Suppressor macrophage (primary cell): ENCODE measurements around the gene DOK5.
"Not testable (repeated sequence)": the region's sequence is repeated elsewhere in the genome, so short reads cannot be mapped to it uniquely, and the experiment has no call there.

Experiments used
- DNase-seq, 4 experiments: peaks; one replicate each; pipeline ENCODE4 v3.0.0-alpha.2; 2020 to 2022
- total RNA-seq, 17 experiments: gene quantifications; one replicate each; lab custom pipeline; 2026; ENCODE audit warnings: mixed read lengths in 6 of 17, inconsistent platforms in 3 of 17; lab: John Stamatoyannopoulos, UW

DOK5 gene
- total RNA-seq, result 0 to 1.7 (median 0) reads per million in 17 experiments

DNA sequence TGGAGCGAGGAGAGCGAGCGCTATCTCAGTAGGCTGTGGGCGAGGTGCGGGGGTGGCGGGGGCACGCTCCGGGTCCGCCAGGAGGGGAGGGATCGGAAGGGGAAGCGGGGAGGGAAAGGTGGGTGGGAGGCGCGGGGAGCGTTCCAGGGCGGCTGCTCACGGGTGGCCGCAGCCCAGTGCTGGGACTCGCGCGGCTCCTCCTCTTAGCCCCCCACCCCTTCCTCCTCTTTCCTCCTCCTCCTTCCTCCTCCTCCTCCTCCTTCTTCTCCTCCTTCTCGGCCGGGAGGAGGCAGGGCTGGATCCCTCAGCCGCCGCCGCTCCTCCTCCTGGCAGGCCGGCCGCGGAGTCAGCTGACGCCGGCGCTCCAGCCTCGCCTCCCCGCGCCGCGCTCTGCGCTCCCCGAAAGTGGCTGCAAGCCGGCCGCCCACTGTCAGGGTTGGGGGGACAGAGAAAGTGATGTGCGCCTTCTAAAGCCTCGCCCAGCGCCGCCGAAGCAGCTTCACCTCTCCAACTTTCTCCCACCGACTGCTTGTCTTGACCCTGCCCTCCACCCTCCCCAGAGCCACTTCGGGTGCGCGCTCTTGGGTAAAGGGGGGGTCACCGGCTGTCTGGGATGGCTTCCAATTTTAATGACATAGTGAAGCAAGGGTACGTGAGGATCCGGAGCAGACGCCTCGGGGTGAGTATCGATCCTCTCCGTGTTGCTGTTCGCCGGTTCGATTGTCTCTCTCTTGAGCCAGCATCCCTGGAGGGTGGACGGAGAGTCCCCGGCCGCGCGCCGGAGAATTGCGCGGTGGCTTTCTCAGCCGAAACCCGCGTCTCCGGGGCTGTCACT lies at the start of gene DOK5:
Gene DOK5 (plus strand): TSS at position 260 of the 835 bp plus-strand sequence. CDS start 354 bp downstream, at position 614.
- no peak for DNase-seq

DNA sequence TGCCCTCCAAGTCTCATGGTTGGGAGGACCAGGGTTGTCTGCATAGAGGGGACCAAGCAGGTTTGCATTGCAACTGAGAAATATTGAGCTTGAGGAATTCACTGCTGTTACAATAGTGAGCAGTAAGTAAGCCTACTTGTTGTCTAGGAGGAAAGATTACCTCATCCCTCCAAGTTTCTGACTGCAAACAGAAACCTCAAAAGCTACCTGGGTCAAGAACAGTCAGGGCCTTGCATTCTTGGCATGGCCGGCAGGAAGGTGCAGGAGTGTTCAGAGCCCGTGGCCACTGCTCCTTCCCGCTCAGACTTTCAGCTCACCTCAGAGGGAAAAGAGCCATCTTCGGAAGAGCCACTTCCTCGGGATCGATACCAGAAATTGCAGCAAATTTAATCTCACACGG lies 46.0 kb upstream of the DOK5 start:
- no peak for DNase-seq

DNA sequence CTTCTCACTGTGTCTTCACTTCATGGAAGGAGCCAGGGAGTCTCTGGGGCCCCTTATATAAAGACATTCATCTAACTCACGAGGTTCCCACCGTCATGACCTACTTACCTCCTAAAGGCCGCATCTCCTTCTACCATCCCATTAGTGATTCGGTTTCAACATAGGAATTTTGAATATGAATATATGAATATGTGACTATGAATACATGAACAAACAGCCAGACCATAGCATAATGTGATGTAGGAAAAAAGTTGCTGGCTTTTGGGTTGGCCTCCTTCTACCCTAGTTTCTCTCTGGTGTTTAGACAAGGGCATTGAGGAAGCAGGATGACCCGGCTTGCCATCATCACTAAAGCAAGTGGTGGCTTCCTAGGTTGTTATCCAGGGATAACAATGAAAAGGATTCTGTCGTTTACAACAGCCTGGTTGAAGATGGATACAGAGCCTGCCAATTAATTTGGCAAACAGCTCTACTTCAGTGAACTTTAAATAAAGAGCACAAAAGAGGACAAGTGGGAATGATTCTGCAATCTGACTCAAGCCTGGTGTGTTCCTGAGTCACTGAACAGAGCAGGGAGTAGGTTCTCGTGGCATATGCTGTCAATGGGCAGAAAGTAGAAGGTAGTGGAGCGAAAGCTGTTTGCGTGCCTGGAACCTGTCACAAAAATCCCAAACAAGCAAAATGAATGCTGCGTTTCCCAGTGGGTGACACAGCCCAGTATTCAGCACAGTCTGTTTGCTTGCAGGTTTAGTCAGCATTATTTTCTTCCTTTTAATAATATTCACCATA lies 44.0 kb upstream of the DOK5 start:
- DNase-seq, result no peak

DNA sequence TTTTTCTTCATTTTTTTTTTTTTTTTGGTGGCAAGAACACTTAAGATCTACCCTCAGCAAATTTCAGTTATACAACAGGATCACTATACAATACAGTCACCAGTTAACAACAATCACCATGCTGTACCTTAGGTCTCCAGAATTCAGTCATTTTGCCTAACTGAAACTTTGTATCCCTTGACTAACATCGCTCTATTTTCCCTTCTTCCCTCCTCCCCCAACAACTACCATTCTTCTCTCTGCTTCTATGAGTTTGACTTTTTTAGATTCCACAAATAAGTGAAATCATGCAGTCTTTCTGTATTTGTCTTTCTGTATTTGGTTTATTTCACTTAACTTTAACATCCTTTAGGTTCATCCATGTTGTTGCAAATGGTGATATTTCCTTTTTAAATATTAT lies 42.4 kb upstream of the DOK5 start:
- no peak for DNase-seq

DNA sequence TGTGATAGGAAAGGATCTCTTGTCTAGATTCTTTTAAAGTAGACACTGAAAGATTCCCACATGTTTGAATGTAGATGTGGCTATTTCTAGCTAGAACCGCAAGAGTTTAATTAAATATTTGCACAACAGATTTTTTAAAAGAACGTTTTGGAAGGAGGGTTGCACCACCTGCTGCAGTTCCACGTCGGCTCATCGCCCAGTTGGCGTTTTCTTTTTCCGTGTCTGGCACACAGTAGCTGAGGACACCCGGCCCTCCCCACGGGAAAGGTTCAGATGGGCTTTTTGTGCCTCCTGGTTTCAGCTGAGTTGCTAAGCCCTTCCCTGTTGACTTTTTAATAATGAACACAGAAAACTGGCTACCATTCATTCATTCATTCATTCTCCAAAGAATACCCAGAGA lies 41.8 kb upstream of the DOK5 start:
- no peak for DNase-seq

DNA sequence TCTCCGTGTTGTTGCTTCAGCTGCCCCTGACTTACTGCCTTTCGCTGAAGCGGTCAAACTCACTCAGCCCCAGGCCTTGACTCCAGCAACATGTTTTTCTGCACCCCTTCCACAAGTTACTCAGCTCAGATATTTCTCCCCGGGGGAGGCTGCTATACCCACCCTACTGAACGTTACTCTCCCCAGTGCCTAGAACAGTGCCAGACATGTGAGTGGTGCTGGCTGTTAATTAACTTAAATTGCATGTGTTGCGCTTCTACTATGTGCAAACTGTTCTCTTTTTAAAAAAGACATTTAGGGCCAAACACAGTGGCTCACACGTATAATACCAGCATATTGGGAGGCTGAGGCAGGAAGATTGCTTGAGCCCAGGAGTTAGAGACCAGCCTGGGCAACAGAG lies 41.2 kb upstream of the DOK5 start:
- DNase-seq, result no peak

DNA sequence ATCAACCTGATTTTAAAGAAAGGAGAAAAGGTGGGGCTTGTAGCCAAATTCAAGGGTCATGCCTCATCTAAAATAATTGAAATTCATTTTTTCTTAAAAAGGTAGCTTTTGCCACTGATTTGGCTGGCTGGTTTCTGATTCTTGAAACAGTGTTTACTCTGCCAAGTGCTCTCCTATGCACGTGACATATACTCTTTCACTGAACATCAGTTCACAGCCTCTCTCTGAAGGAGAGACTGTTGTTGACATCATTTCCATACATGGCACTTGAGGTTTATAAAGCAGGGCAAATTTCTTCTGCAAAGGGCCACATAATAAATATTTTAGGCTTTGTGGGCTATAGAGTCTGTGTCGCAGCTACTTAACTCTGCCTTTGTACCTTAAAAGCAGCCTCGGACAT lies 40.4 kb upstream of the DOK5 start:
- DNase-seq, result no peak

DNA sequence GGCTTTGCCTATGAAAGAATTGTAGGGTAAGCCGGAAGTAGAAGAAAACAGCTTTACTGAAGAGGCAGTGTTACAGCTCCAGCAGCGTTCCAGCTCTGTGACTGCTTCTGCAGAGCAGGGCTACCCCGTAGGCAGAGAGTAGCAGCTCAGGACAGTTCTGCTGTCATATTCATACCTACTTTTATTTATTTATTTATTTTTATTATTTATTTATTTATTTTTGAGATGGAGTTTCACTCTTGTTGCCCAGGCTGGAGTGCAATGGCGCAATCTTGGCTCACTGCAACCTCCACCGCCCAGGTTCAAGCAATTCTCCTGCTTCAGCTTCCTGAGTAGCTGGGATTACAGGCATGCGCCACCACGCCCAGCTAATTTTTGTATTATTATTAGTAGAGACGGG lies 39.0 kb upstream of the DOK5 start:
- not testable (repeated sequence) for DNase-seq

DNA sequence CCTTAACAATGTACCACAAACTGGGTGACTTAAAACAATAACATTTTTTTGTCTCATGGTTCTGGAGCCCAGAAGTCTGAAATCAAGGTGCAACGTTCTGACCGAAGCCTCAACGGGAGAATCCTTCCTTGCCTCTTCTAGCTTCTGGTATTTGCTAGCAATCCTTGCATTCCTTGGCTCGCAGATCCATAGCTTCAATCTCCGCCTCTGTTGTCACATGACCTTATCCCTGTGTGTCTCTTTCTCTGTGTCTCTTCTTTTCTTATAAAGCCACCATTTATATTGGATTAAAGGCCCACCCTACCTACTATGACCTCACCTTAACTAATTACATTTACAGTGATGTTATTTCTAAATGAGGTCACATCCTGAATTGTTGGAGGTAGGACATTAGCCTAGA lies 37.2 kb upstream of the DOK5 start:
- no peak for DNase-seq

DNA sequence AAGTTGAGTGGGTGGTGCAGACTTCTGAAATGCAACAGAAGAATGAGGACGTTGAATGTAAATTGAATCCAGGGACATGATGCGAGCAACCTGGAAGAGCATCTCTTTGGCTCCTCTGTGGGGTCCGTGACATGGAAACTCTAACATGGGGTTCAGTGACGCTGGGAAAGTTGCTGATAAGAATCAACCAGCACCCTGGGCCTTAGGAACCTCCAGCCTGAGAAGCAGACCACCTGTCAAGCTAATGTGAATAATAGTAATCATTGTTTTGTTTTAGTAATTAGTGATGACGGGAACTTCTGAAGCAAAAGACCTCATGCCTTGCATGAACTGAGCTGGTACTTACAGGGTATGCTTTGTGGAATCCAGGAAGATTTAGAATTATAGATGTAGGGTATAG lies 25.2 kb upstream of the DOK5 start:
- no peak for DNase-seq

DNA sequence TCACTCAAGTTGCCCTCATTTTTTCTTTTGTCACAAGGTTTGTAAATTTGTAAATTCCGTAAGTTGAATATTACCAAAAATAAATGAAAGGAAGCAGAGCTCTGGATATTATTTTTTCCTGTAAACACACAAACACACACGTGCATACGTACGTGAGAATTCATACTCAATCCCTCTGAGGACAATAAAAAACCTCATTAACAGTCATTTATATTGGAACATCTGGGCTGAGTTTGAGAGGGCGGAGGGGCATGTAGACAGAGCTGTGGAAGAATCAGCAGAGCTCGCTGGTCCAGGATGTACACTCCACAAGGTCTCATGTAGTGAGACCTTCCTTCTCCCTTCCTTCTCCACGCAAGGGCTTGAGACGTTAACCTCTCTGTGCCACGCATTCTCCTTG lies 24.2 kb upstream of the DOK5 start:
- no peak for DNase-seq

DNA sequence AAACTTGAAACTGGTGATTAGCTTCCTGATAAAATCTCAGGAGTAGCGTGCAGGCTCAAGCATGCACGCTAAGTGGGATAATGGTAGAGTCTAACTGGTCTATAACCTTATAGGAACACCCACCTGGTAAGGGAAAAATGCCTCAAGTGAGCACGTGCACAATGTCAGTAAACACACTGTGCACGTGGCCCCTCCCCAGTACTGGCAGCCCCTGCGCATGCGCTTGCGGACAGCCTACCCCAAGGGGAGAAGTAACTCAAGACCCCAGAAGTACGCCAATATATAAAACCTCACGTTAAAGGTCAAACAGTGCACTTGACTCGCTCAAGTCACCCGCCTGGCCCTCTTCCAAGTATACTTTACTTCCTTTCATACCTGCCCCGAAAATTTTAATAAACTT lies 23.1 kb upstream of the DOK5 start:
- DNase-seq, result no peak

DNA sequence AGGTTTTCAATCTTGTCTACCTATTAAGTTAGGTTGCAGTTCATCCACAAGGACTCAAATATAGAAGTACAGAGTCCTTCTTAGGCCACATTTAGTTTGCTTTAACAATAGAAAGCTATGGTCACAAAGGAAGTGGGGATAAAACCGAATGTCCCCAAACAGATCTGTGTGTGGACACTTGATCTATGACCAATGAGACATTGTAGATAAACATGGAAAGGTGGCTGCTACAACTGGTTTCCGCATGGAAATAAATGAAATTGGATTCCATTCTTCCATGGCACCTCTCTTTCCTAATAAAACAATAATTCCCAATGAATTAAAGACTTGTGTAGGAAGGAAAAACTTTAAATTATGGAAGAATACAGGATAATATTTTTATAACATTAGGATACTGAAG lies 20.4 kb upstream of the DOK5 start:
- DNase-seq, result no peak

DNA sequence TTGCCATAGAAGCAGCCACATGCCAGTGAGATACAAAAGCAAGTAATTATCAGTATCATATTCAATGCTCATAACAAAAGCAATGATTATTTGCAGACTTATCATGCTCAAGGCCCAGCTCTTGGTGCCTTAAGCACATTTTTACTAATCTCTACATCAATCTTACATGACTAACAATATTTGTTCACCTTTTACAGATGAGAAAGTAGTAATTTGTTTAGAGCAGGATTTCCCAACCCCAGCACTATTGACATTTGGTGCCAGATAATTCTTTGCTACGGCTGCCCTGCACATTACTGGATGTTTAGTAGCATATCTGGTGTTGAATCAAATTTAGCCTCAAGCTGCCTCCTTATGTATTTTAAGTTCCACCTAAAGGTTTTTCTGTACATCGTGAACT lies 19.0 kb upstream of the DOK5 start:
- no peak for DNase-seq

DNA sequence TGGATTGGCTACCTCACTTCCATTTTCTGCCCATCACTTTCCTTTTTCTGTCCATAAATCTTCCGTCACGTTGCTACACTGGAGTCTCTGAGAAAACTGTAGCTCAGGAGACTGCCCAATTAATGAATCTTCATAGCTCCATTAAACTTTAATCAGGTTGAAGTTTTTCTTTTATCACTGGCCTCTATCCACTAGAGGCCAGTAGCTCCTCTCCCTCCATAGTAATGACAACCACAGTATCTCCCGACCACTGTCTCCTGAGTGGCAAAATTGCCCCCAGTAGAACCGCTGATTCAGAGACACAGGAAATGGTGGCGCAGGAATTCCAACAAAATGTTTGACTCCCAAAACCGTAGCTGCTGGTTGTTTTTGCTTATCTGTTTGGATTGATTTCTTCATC lies 18.4 kb upstream of the DOK5 start:
- no peak for DNase-seq

DNA sequence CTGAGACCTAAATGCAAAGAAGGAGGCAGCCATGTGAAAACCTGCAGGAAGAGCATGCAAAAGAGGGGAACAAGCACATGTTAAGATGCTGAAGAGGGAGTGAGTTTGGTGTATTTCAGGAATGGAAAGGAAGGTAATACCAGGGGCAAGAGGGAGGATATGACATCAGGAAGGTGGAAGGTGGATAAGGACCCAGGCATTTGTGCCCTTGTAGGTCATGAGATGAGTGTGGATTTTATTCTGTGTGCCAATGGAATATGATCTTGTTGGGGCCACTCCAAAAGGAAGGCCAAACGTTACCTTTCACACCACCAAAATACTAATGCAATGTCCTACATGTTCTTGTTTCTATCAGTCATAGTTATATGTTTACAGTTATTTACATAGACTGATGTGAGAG lies 17.2 kb upstream of the DOK5 start:
- DNase-seq, result no peak

DNA sequence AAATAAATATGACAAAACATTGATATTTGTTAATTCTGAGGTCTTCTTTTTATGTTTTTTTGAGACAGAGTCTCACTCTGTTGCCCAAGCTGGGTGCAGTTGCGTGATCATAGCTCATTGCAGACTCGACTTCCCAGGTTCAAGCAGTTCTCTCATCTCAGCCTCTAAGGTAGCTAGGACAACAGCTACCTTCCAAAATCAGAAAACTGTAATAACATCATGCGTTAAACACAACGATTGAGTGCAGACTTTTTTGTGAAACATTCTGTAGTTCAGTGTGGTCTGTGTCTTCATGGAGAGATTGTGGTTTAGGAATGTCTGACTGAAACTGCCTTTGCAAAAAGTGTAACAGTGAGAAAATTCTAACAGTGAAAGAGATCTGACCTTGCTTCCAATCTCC lies 16.1 kb upstream of the DOK5 start:
- no peak for DNase-seq

DNA sequence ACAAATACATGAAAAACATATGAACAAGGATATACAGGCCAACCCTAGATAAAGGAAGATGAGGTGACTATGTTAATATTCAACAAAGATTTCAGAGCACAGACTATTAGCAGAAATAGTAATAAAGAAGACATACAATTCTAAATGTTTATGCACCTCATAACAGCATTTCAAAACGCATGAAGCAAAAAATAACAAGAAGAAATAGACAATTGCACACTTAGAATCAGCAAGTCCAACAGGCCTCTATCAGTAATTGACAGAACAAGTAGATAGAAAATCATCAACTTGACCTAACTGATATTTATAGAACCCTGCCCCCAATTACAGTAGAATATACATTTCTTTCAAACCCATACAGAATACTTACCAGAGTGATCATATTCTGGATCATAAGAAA lies 11.4 kb upstream of the DOK5 start:
- no peak for DNase-seq

DNA sequence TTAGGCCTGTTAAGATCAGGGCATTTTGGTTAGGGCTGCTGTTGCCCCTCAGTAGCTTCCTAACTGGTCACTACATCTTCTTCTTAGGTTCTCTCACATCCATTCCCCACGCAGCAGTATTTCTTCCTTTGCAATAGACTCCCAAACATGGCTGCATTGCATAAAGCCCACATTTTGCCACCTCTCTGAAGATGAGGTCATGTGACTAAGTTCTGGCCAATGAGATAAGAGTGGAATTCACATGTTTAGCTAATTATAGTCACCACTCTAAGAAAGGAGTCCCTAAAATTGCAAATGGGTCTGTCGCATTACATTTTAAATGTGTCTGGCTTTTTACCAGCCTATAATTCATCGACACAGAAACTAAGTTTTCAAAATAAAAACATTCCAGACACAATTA lies 9.3 kb upstream of the DOK5 start:
- DNase-seq, result no peak

DNA sequence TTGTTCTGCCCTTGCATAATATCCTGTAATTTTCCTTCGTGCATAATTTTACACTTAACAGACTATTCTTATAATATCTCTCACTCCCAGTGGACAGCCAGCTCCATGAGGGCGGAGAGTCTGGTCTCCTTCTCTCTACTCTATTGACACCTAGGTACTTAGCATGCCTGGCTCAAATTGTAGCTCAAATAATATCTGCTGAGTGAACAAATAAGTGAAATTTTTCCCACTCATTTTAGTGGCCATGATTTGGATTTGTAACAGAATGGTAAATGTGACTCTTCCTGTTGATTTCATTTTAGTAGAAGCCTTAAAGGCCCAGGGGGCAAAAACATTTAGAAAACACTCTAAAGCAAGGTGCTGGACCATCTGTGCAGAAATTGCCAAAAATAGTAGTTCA lies 7.8 kb upstream of the DOK5 start:
- DNase-seq, result no peak

DNA sequence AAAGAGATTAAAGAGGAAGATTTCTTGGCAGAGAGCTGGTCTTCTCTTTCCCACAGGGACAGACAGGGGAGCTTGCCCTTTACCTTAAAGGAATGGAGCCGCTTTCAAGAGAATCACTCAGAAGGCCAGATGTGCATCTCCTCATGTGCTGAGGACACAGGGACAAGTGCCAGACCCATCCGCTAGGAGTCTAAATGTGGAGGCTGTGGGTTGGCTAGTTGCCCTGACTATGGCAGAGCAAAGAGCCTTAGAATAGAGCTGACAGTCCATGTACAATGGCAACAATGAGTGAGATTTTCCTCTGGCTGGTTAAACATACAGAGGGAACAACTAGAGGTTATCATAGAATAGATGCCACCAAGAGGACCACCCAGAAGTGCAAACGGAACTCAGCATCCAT lies 7.3 kb upstream of the DOK5 start:
- no peak for DNase-seq

DNA sequence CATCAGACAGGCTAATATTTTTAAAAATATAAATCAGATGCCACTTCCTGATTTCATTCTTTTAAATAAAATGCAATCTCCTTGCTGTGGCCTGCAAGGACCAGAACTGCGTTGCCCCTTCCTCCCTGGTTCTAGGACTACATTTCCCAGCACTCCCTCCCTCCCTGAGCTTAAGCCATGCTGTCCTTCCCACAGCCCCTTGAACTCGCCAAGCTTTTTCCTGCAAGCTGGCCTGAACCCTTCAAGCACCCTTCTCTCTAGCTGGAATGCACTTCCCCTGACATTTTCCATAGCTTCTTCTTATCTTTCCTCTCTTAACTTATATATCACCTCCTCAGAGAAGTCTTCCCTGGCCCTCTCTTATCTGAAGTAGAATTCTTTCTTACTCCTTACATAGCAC lies 6.1 kb upstream of the DOK5 start:
- no peak for DNase-seq

DNA sequence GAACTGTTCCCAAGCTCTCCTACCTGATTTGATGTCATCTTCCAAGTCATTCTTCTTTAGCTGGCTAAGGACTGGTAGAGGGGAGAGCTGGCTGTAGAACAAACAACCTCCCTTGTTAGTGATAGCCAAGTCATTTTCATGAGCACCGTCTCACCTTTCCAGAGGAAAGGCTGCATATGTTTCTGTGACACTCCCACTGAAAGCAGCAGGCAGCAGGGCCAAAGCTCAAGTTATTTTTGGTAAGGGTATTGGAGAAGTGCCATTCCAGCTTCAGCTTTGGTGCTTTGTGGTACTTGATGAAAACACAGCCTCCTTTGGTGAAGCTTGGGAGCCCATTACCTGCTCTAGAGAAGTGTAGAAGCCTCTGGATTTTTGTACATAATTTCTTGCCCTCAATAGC lies 5.4 kb upstream of the DOK5 start:
- no peak for DNase-seq

DNA sequence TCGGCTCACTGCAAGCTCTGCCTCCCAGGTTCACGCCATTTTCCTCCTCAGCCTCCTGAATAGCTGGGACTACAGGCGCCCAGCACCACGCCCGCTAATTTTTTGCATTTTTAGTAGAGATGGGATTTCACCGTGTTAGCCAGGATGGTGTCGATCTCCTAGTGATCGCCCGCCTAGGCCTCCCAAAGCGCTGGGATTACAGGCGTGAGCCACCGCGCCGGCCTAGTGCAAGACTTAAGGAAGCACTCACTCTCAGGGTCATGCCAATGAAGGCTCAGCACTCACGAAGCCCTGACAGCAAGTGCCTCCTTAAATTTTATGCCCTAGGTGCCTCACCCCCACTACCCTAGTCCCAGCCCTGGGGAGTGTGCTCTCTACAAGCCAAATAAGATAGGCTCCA lies 4.7 kb upstream of the DOK5 start:
- DNase-seq, result no peak
